Choroid plexus epithelial cell (primary cell): Measurements from ENCODE around the gene GLS.
"Not testable (repeated sequence)": the region's sequence is repeated elsewhere in the genome, so short reads cannot be mapped to it uniquely, and the experiment has no call there.

Experiments
- DNase-seq: peaks from one replicate; pipeline ENCODE4 v3.0.0-alpha.2; 2010; ENCODE audit warnings: low read depth
- H3K4me3 ChIP-seq: 2 replicates; pipeline ENCODE4 v1.5.1; 2011; ENCODE audit warnings: low read depth, mild to moderate bottlenecking, control low read depth, low read length, moderate library complexity
- CTCF ChIP-seq: conservative IDR thresholded peaks from 2 replicates; pipeline ENCODE4 v1.5.1; 2011; ENCODE audit warnings: low read depth, mild to moderate bottlenecking, control low read depth, inconsistent platforms, low read length, moderate library complexity

The GLS gene

GRCh38 chr2:190846746-190847145 is 33.9 kb upstream of the GLS start:
- no peak for DNase-seq
- no peak overlapping the region for H3K4me3 ChIP-seq
- no peak for TF ChIP-seq CTCF

- no peak overlapping the region for H3K4me3 ChIP-seq
- DNase-seq = peak; percentile 81
- TF ChIP-seq CTCF = no peak
These were observed 33.0 kb upstream of the GLS start for GRCh38 chr2:190847504-190848081.

- H3K4me3 ChIP-seq = no peak overlapping the region
- DNase-seq = peak; percentile 74
- TF ChIP-seq CTCF = no peak
These were observed 30.8 kb upstream of the GLS start for GRCh38 chr2:190849774-190850173.

- DNase-seq, H3K4me3 ChIP-seq: not testable (repeated sequence)
These were observed 27.6 kb upstream of the GLS start for GRCh38 chr2:190853022-190853421.

- TF ChIP-seq CTCF = no peak
- no peak for DNase-seq
- no peak overlapping the region for H3K4me3 ChIP-seq
These were observed 26.9 kb upstream of the GLS start for GRCh38 chr2:190853531-190854383.

- DNase-seq = no peak
- TF ChIP-seq CTCF = no peak
- H3K4me3 ChIP-seq = no peak overlapping the region
These were observed 25.9 kb upstream of the GLS start for GRCh38 chr2:190854726-190855125.

GRCh38 chr2:190855245-190855644 is 25.4 kb upstream of the GLS start:
- no peak for DNase-seq
- no peak for TF ChIP-seq CTCF

More at GRCh38 chr2:190855245-190855644, 25.4 kb upstream of the GLS start:
- H3K4me3 ChIP-seq = no peak overlapping the region
